Kidney epithelial cell (primary cell): ENCODE data around the gene NOL4L. TPM values are rescaled to one million over a fixed set of nuclear protein-coding genes. Genes with fewer than 3 reads are reported as not detected.
"Not testable (repeated sequence)": the region's sequence is repeated elsewhere in the genome, so short reads cannot be mapped to it uniquely, and the experiment has no call there.

Source experiments
- DNase-seq: peaks from one replicate; pipeline ENCODE4 v3.0.0-alpha.2; 2010; ENCODE audit warnings: low read depth
- H3K27me3 ChIP-seq: 2 replicates; pipeline ENCODE4 v1.6.0; 2011; ENCODE audit warnings: low read length; ENCODE audit not compliant: control insufficient read depth, insufficient read depth
- H3K36me3 ChIP-seq: 2 replicates; pipeline ENCODE4 v1.5.1; 2011; ENCODE audit warnings: low read length; ENCODE audit not compliant: control insufficient read depth, insufficient read depth
- H3K4me3 ChIP-seq: 2 replicates; pipeline ENCODE4 v1.5.1; 2011; ENCODE audit warnings: low read depth, mild to moderate bottlenecking, control low read depth, low read length
- CTCF ChIP-seq: IDR thresholded peaks from 2 replicates; pipeline ENCODE4 v1.5.1; 2011; ENCODE audit warnings: mild to moderate bottlenecking, moderate library complexity, low read length, control low read depth, inconsistent platforms; ENCODE audit not compliant: insufficient read depth, poor library complexity, severe bottlenecking
- total RNA-seq: library from RNA; depleted of rRNA; stranded (reverse); fragments of >200 nt; gene quantifications from 2 replicates; pipeline ENCODE4 v1.2.3, GENCODE V29; 2015

NOL4L gene
- total RNA-seq, 1 donor from 2014 or later, result 31.4 TPM

GRCh38 chr20:32598606-32599005 lies 13.5 kb upstream of the NOL4L start:
- Histone ChIP-seq H3K27me3 (peaks cover 7% of the 10 kb centered on the region), H3K36me3 (no peaks in the 10 kb centered on the region), H3K4me3 (no peak overlapping the region)
- DNase-seq, result no peak
- TF ChIP-seq CTCF, result no peak

- H3K36me3 ChIP-seq, result no peaks in the 10 kb centered on the region
- TF ChIP-seq CTCF, result no peak
- peaks cover 7% of the 10 kb centered on the region for H3K27me3 ChIP-seq
- DNase-seq, result no peak
- no peak overlapping the region for H3K4me3 ChIP-seq
Observed at GRCh38 chr20:32597714-32598113, 12.6 kb upstream of the NOL4L start.

GRCh38 chr20:32596681-32597252 lies 11.6 kb upstream of the NOL4L start:
- Histone ChIP-seq H3K4me3 (no peak overlapping the region), H3K36me3 (no peaks in the 10 kb centered on the region), H3K27me3 (peaks cover 4% of the 10 kb centered on the region)
- no peak for DNase-seq
- TF ChIP-seq CTCF, result no peak

GRCh38 chr20:32595143-32595542 lies 10.0 kb upstream of the NOL4L start:
- H3K36me3 ChIP-seq, result no peaks in the 10 kb centered on the region
- no peak overlapping the region for H3K4me3 ChIP-seq
- no peak for TF ChIP-seq CTCF
- no peak for DNase-seq
- peaks cover 2% of the 10 kb centered on the region for H3K27me3 ChIP-seq

- not testable (repeated sequence) for DNase-seq, H3K4me3 ChIP-seq, H3K36me3 ChIP-seq, H3K27me3 ChIP-seq
Observed at GRCh38 chr20:32594669-32595068, 9.5 kb upstream of the NOL4L start.

GRCh38 chr20:32594204-32594603 lies 9.1 kb upstream of the NOL4L start:
- Histone ChIP-seq H3K4me3 (no peak overlapping the region), H3K27me3 (peaks cover 2% of the 10 kb centered on the region), H3K36me3 (no peaks in the 10 kb centered on the region)
- no peak for TF ChIP-seq CTCF
- DNase-seq, result no peak

GRCh38 chr20:32592616-32593015 lies 7.5 kb upstream of the NOL4L start:
- not testable (repeated sequence) for DNase-seq, H3K27me3 ChIP-seq, H3K36me3 ChIP-seq, H3K4me3 ChIP-seq
